VCaP (cell line): ENCODE data around the gene LGR6.

Experiments
- H3K27ac ChIP-seq: fragments of 450-650 bp; 2 replicates; pipeline ENCODE4 v1.5.1; 2017
- CTCF ChIP-seq: fragments of 450-650 bp; conservative IDR thresholded peaks from 2 replicates; pipeline ENCODE4 v1.5.1; 2017; ENCODE audit warnings: mild to moderate bottlenecking, moderate library complexity

The LGR6 gene

GRCh38 chr1:202317941-202318925 lies 124.6 kb downstream of the LGR6 start:
- no peak for TF ChIP-seq CTCF
- H3K27ac ChIP-seq = no peak overlapping the region

- H3K27ac ChIP-seq = no peak overlapping the region
Observed at GRCh38 chr1:202319381-202320080, 125.9 kb downstream of the LGR6 start.

GRCh38 chr1:202320081-202320405 lies 126.4 kb downstream of the LGR6 start:
- no peak for TF ChIP-seq CTCF
- no peak overlapping the region for H3K27ac ChIP-seq

More at GRCh38 chr1:202319381-202320080, 125.9 kb downstream of the LGR6 start:
- no peak for TF ChIP-seq CTCF

- no peak overlapping the region for H3K27ac ChIP-seq
- no peak for TF ChIP-seq CTCF
Observed at GRCh38 chr1:202323731-202324130, 130.1 kb downstream of the LGR6 start.

GRCh38 chr1:202324646-202325045 lies 131.0 kb downstream of the LGR6 start:
- no peak for TF ChIP-seq CTCF

GRCh38 chr1:202329891-202330290 lies 136.3 kb downstream of the LGR6 start:
- TF ChIP-seq CTCF = no peak
- H3K27ac ChIP-seq = no peak overlapping the region

More at GRCh38 chr1:202324646-202325045, 131.0 kb downstream of the LGR6 start:
- H3K27ac ChIP-seq = no peak overlapping the region

- no peak for TF ChIP-seq CTCF
- no peak overlapping the region for H3K27ac ChIP-seq
Observed at GRCh38 chr1:202333861-202334260, 140.3 kb downstream of the LGR6 start.
